ENCODE data around the gene APOO. TPM values are rescaled to one million over a fixed set of nuclear protein-coding genes. Genes with fewer than 3 reads are reported as not detected.

The APOO gene
- total RNA-seq, 1 donor from 2014 or later: 34.6 TPM

DNA sequence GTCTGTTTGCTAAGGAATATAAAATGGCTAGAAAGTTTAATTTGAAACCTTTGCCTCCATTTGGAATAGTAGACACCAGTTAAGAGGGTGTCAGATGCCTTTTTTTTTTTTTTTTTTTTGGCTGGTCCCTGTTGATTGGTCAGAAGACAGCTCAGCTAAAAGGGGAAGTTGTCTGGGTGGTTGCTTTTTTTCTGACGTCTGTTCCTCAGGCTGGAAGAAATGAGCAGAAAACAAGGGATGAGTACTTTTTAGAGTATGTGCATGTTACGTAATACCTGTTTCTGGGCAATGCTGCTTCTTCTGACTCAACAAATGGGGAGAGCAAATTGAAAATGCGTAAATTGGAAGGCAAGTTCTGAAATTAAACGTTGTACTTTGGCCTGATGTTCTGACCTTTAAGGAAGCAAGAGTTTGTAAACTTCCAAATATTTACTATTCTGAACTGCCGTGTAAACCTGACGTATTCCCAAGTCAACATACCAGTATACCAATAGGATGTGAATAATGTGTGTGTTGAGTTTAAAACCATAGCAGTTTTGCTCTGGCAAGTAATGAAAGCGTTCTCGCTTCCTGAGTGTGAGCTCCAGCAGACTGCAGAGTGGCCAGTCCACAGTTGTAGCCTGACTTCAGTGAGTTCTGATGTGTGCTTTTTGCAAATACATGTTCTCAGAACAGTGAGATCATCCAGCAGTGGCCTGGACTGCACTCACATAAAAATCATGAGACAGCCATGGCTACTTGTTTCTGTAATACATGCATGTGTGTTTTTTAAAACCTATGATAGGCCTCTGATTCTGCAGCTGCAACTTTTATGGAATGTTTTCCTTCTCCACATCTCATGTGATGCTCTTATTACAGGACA lies 123.0 kb downstream of the APOO start:
- H3K27me3 ChIP-seq (ENCODE audit: insufficient read depth, low read length): no peaks in the 10 kb centered on the region
- H3K4me3 Mint-ChIP-seq (ENCODE audit: unreplicated experiment): peak overlapping the region; percentile 92
- peak overlapping the region; percentile 47 for H3K27ac Mint-ChIP-seq (ENCODE audit: unreplicated experiment)
- peak overlapping the region; percentile 94 for H3K9ac ChIP-seq (ENCODE audit: low read length)
- peaks cover 2% of the 10 kb centered on the region for H3K36me3 Mint-ChIP-seq (ENCODE audit: low read depth, unreplicated experiment)
- no peak for TF ChIP-seq EZH2 (IDR thresholded peaks at IDR 0.05; ENCODE audit: insufficient read depth, low read length)
- TF ChIP-seq, protein P1, sequence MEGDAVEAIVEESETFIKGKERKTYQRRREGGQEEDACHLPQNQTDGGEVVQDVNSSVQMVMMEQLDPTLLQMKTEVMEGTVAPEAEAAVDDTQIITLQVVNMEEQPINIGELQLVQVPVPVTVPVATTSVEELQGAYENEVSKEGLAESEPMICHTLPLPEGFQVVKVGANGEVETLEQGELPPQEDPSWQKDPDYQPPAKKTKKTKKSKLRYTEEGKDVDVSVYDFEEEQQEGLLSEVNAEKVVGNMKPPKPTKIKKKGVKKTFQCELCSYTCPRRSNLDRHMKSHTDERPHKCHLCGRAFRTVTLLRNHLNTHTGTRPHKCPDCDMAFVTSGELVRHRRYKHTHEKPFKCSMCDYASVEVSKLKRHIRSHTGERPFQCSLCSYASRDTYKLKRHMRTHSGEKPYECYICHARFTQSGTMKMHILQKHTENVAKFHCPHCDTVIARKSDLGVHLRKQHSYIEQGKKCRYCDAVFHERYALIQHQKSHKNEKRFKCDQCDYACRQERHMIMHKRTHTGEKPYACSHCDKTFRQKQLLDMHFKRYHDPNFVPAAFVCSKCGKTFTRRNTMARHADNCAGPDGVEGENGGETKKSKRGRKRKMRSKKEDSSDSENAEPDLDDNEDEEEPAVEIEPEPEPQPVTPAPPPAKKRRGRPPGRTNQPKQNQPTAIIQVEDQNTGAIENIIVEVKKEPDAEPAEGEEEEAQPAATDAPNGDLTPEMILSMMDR (IDR thresholded peaks at IDR 0.05; ENCODE audit: insufficient read depth, low read depth, low read length): no peak
- FAIRE-seq (no peak), DNase-seq (ENCODE audit: low read depth) (peak; percentile 81)
- no peaks in the 10 kb centered on the region for H3K9me3 ChIP-seq (ENCODE audit: insufficient read depth, low read depth, low read length)
- peaks cover 4% of the 10 kb centered on the region for H3K4me1 ChIP-seq (ENCODE audit: insufficient read depth, low read length)
- peaks cover 6% of the 10 kb centered on the region for H3K36me3 ChIP-seq (ENCODE audit: insufficient read depth, low read length)
- no peak overlapping the region for H2AFZ ChIP-seq (ENCODE audit: low read depth, low read length)
- peak overlapping the region; percentile 81 for H3K4me2 ChIP-seq (ENCODE audit: low read length)
- peaks cover 22% of the 10 kb centered on the region for H3K79me2 ChIP-seq (ENCODE audit: insufficient read depth, low read length)
- H3K4me3 ChIP-seq (ENCODE audit: insufficient read depth, low read depth, low read length): peak overlapping the region; percentile 73
- H3K27ac ChIP-seq (ENCODE audit: low read depth, low read length): peak overlapping the region; percentile 90
- H4K20me1 ChIP-seq (ENCODE audit: insufficient read depth, low read length): peaks cover 22% of the 10 kb centered on the region
- peaks cover 7% of the 10 kb centered on the region for H3K4me1 Mint-ChIP-seq (ENCODE audit: low read depth, unreplicated experiment)
- peaks cover 2% of the 10 kb centered on the region for H3K9me3 Mint-ChIP-seq (ENCODE audit: unreplicated experiment)
- no peaks in the 10 kb centered on the region for H3K27me3 Mint-ChIP-seq (ENCODE audit: low read depth, unreplicated experiment)

DNA sequence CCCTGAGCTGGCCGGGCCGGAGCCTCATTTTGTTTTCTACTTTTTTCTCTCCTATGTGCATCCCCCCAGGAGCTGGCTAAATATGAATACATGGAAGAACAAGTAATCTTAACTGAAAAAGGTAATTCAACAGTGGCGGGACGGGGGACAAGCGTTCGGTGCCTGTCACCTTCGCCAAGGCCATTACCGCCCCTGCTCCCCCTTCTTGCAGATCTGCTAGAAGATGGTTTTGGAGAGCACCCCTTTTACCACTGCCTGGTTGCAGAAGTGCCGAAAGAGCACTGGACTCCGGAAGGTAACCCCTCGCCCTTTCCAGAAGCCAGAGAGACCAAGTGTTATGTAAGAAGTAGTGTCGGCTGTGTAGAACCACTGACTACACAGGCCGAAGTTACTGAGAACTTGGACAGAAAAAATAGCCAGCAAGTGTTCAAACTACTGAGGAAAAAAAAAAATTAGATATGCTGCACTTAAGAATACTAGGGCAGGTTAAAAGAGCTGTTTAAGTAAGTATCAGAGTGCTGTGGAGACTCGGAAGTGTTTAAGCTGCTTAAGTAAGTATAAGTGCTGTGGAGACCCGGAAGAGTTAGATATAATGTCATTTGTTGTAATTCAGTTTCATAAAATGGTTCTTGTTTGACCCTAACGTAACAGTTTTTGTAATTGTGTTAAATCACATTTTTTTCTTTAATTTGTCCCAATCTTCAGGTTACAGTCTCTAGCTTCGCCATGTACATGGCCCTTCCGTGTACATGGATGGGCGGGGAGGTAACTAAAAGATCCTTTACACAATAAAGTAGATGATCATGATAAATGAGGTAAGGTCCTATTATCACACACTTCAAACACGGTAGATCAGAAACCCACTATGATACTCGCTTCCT lies 123.9 kb downstream of the APOO start:
- no peaks in the 10 kb centered on the region for H3K9me3 ChIP-seq (ENCODE audit: insufficient read depth, low read depth, low read length)
- no peak overlapping the region for H2AFZ ChIP-seq (ENCODE audit: low read depth, low read length)
- H3K9me3 Mint-ChIP-seq (ENCODE audit: unreplicated experiment): peaks cover 2% of the 10 kb centered on the region
- TF ChIP-seq, protein P1 (IDR thresholded peaks at IDR 0.05; ENCODE audit: insufficient read depth, low read depth, low read length): no peak
- TF ChIP-seq EZH2 (IDR thresholded peaks at IDR 0.05; ENCODE audit: insufficient read depth, low read length): no peak
- H3K27me3 Mint-ChIP-seq (ENCODE audit: low read depth, unreplicated experiment): no peaks in the 10 kb centered on the region
- H3K4me1 Mint-ChIP-seq (ENCODE audit: low read depth, unreplicated experiment): peaks cover 7% of the 10 kb centered on the region
- peaks cover 22% of the 10 kb centered on the region for H4K20me1 ChIP-seq (ENCODE audit: insufficient read depth, low read length)
- H3K36me3 Mint-ChIP-seq (ENCODE audit: low read depth, unreplicated experiment): peaks cover 2% of the 10 kb centered on the region
- H3K4me1 ChIP-seq (ENCODE audit: insufficient read depth, low read length): peaks cover 4% of the 10 kb centered on the region
- H3K27me3 ChIP-seq (ENCODE audit: insufficient read depth, low read length): no peaks in the 10 kb centered on the region
- H3K27ac ChIP-seq (ENCODE audit: low read depth, low read length): peak overlapping the region; percentile 90
- H3K27ac Mint-ChIP-seq (ENCODE audit: unreplicated experiment): peak overlapping the region; percentile 91
- H3K9ac ChIP-seq (ENCODE audit: low read length): peak overlapping the region; percentile 94
- H3K4me2 ChIP-seq (ENCODE audit: low read length): peak overlapping the region; percentile 81
- H3K79me2 ChIP-seq (ENCODE audit: insufficient read depth, low read length): peaks cover 22% of the 10 kb centered on the region
- FAIRE-seq: no peak
- peak overlapping the region; percentile 73 for H3K4me3 ChIP-seq (ENCODE audit: insufficient read depth, low read depth, low read length)
- peaks cover 6% of the 10 kb centered on the region for H3K36me3 ChIP-seq (ENCODE audit: insufficient read depth, low read length)
- H3K4me3 Mint-ChIP-seq (ENCODE audit: unreplicated experiment): peak overlapping the region; percentile 92
- DNase-seq (ENCODE audit: low read depth): no peak

Other genes starting within 250 kb of the APOO start
- 221 and 244 TPM in 2 replicates for gene PRDX4, start 240.4 kb downstream of the APOO start, total RNA-seq
- gene ACOT9, start 164.7 kb downstream of the APOO start, total RNA-seq: 55.7 and 59.6 TPM in 2 replicates
- gene SAT1, start 124.8 kb downstream of the APOO start, total RNA-seq: 202 and 224 TPM in 2 replicates
- not detected in 2 replicates for gene CXorf58, start 68 bp upstream of the APOO start, total RNA-seq
- gene KLHL15, start 119.2 kb upstream of the APOO start, total RNA-seq: 6.5 and 7.5 TPM in 2 replicates
- gene EIF2S3, start 147.0 kb upstream of the APOO start, total RNA-seq: 203 and 216 TPM in 2 replicates
- 35.7 and 40.9 TPM in 2 replicates for gene ZFX, start 241.8 kb upstream of the APOO start, total RNA-seq